ENCODE measurements around the gene RAPGEF1. TPM values are rescaled to one million over a fixed set of nuclear protein-coding genes. Genes with fewer than 3 reads are reported as not detected.
"Not testable (repeated sequence)": the region's sequence is repeated elsewhere in the genome, so short reads cannot be mapped to it uniquely, and the experiment has no call there.

The RAPGEF1 gene
- total RNA-seq, 1 donor from 2014 or later: 168 TPM

DNA sequence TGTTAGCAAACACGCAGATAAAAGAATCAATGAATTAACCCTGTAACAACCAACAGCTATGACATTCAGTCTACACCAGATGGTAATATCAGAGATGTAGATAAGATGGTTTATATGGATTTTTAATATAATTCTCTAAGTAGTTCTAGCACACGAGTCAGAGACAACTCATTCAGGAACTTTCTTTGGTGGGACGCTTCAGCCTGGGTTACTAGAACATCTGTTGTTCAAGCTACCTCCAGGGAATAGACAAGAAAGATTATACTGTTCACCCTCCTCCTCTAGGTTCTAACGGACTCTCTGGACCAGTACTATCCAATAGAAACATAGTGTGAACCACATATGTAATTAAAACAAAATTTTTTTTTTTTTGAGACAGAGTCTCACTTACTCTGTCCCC is 73.8 kb downstream of the RAPGEF1 start:
- Mint-ChIP-seq H3K9me3 (no peaks in the 10 kb centered on the region), H3K36me3 (ENCODE audit: low read depth) (peaks cover 39% of the 10 kb centered on the region), H3K4me1 (ENCODE audit: low read depth) (peaks cover 98% of the 10 kb centered on the region), H3K4me3 (no peak overlapping the region), H3K27me3 (ENCODE audit: insufficient read depth) (no peaks in the 10 kb centered on the region), H3K27ac (peak overlapping the region; percentile 93)
- no peak for DNase-seq (ENCODE audit: low spot score)
- intact Hi-C loops (cut with micrococcal nuclease): loop anchor here (5.0 kb wide), 2 partner anchors 74 to 269 kb away; no protein-coding TSS in a partner anchor

DNA sequence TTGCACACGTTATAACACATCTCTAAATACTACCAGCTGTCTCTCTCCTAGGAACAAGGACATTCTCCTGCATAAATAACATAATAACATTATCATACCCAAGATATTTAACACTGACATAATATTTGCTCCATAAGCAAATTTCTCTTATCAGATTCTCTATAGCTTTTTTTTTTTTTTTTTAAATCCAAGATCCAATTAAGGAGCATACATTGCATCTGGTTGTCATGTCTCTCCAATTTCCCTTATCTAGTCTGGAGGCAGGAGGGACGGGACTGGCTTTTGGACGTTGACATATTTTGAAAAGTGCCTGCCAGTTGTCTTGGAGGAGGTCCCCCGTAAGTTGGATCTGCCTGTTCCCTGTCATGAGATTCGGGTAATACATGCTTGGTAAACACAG is 76.6 kb downstream of the RAPGEF1 start:
- H3K4me3 Mint-ChIP-seq: no peak overlapping the region
- intact Hi-C loops (cut with micrococcal nuclease): no loop called here
- peaks cover 36% of the 10 kb centered on the region for H3K36me3 Mint-ChIP-seq (ENCODE audit: low read depth)

DNA sequence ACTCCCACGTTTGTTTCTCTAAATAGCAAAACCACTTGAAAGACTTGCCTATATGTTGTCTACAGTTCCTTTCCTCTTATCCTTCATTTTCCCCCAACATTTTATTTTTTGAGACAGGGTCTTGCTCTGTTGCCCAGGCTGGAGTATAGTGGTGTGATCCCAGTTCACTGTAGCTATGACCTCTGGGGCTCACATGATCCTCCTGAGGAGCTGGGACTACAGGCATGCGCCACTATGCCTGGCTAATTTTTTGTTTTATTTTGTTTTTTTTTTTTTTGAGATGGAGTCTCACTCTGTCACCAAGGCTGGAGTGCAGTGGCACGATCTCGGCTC is 77.6 kb downstream of the RAPGEF1 start:
- intact Hi-C loops (cut with micrococcal nuclease); DNase-seq (ENCODE audit: low spot score); H3K27me3 Mint-ChIP-seq (ENCODE audit: insufficient read depth); H3K9me3 Mint-ChIP-seq: not testable (repeated sequence)
- H3K4me1 Mint-ChIP-seq (ENCODE audit: low read depth): peaks cover 92% of the 10 kb centered on the region
- peaks cover 36% of the 10 kb centered on the region for H3K36me3 Mint-ChIP-seq (ENCODE audit: low read depth)
- peak overlapping the region; percentile 80 for H3K27ac Mint-ChIP-seq
- H3K4me3 Mint-ChIP-seq: peak overlapping the region; percentile 41

More for the DNA sequence above, 76.6 kb downstream of the RAPGEF1 start:
- DNase-seq (ENCODE audit: low spot score): no peak
- no peaks in the 10 kb centered on the region for H3K9me3 Mint-ChIP-seq
- H3K27ac Mint-ChIP-seq: peak overlapping the region; percentile 80
- no peaks in the 10 kb centered on the region for H3K27me3 Mint-ChIP-seq (ENCODE audit: insufficient read depth)
- H3K4me1 Mint-ChIP-seq (ENCODE audit: low read depth): peaks cover 92% of the 10 kb centered on the region

DNA sequence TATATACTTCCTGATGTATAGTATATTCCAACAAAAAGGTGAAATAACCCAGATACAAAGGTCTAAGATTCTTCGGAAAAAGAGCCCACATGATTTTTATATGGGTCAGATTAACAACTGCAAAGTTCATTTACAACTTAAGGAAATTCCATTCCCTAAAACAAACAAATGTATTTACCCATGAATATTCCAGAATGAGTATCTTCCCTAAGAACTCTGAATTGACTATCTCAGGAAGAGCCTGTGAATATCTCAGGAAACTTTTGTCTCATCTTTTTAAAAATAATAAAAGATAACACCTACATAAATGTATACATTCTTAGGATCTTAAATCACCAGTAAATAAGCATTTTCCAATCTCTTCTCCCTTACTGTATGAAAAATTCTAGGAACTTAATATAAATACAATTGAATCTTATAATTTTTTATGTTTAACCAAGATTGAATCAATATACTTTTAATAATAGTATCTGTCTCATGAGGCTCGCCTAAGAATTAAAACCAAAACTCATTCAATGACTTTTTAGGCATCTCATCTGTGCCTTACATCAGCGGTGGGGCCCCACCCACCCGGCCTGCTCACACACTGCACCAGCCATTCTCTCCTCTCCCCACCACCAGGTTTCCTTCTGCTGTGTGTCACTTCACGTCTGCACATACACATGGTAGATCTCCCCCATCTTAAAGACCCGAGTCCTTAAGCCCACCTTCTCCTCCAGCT is 78.1 kb downstream of the RAPGEF1 start:
- Mint-ChIP-seq H3K36me3 (ENCODE audit: low read depth) (peaks cover 35% of the 10 kb centered on the region), H3K27me3 (ENCODE audit: insufficient read depth) (no peaks in the 10 kb centered on the region), H3K4me1 (ENCODE audit: low read depth) (peaks cover 92% of the 10 kb centered on the region), H3K4me3 (peak overlapping the region; percentile 41), H3K27ac (peak overlapping the region; percentile 80), H3K9me3 (no peaks in the 10 kb centered on the region)
- intact Hi-C loops (cut with micrococcal nuclease): no loop called here
- DNase-seq (ENCODE audit: low spot score): peak; percentile 65

- H3K27ac Mint-ChIP-seq: peak overlapping the region; percentile 62
- H3K9me3 Mint-ChIP-seq: no peaks in the 10 kb centered on the region
- intact Hi-C loops (cut with micrococcal nuclease): no loop called here
- DNase-seq (ENCODE audit: low spot score): no peak
- H3K27me3 Mint-ChIP-seq (ENCODE audit: insufficient read depth): no peaks in the 10 kb centered on the region
- no peak overlapping the region for H3K4me3 Mint-ChIP-seq
- peaks cover 37% of the 10 kb centered on the region for H3K36me3 Mint-ChIP-seq (ENCODE audit: low read depth)
- H3K4me1 Mint-ChIP-seq (ENCODE audit: low read depth): peaks cover 92% of the 10 kb centered on the region
Measured at GRCh38 chr9:131660466-131661405, 79.1 kb downstream of the RAPGEF1 start.

DNA sequence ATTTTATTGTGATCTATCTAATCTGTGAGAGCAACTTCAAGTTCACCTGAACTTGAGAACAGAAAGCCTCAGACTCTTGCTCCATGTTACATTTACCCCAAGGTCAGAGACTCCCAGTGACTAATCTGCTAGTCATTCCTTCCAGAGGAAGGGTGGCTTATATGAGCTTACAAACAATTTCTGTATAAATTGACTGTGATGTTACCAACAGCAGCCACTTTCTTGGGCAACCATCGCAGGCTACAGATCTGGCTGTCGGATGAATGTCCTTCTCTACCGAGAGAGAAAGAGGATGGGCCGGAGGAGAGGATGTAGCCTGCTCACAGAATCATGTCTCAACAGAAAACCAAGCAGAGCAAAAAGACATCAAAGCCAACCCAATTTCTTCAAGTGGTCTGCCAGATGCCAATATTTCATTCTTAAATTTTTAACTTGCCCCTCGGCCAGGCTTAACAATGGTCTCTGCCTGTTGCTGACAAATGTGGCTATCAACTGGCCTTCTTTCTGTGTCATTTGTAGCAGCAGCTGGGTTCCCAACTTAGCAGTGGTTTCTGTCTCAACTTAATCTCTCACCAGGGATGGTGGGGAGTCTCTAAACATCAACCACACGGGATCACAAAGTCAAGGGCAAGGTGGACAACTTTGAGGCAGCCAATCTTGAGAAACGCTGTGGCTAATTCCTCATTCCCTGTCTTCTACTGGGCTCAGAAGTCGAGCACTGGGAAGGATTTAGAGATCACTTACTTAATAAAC is 81.3 kb downstream of the RAPGEF1 start:
- Mint-ChIP-seq H3K9me3 (no peaks in the 10 kb centered on the region), H3K27ac (peak overlapping the region; percentile 100), H3K4me1 (ENCODE audit: low read depth) (peaks cover 91% of the 10 kb centered on the region), H3K36me3 (ENCODE audit: low read depth) (peaks cover 24% of the 10 kb centered on the region), H3K27me3 (ENCODE audit: insufficient read depth) (no peaks in the 10 kb centered on the region), H3K4me3 (peak overlapping the region; percentile 73)
- DNase-seq (ENCODE audit: low spot score): no peak
- intact Hi-C loops (cut with micrococcal nuclease): loop anchor here (1.0 kb wide), 5 partner anchors 10 to 387 kb away; no protein-coding TSS in a partner anchor

GRCh38 chr9:131657940-131658339 is 81.9 kb downstream of the RAPGEF1 start:
- peak overlapping the region; percentile 100 for H3K27ac Mint-ChIP-seq
- no peaks in the 10 kb centered on the region for H3K9me3 Mint-ChIP-seq
- H3K27me3 Mint-ChIP-seq (ENCODE audit: insufficient read depth): no peaks in the 10 kb centered on the region
- peak overlapping the region; percentile 73 for H3K4me3 Mint-ChIP-seq
- peaks cover 91% of the 10 kb centered on the region for H3K4me1 Mint-ChIP-seq (ENCODE audit: low read depth)
- H3K36me3 Mint-ChIP-seq (ENCODE audit: low read depth): peaks cover 20% of the 10 kb centered on the region
- DNase-seq (ENCODE audit: low spot score): no peak
- intact Hi-C loops (cut with micrococcal nuclease): loop anchor here (1.0 kb wide), 5 partner anchors 10 to 387 kb away; no protein-coding TSS in a partner anchor

GRCh38 chr9:131657456-131657855 is 82.4 kb downstream of the RAPGEF1 start:
- intact Hi-C loops (cut with micrococcal nuclease): no loop called here
- H3K27me3 Mint-ChIP-seq (ENCODE audit: insufficient read depth): no peaks in the 10 kb centered on the region
- no peak overlapping the region for H3K4me3 Mint-ChIP-seq
- H3K9me3 Mint-ChIP-seq: no peaks in the 10 kb centered on the region
- H3K36me3 Mint-ChIP-seq (ENCODE audit: low read depth): peaks cover 16% of the 10 kb centered on the region
- no peak for DNase-seq (ENCODE audit: low spot score)
- peaks cover 91% of the 10 kb centered on the region for H3K4me1 Mint-ChIP-seq (ENCODE audit: low read depth)
- H3K27ac Mint-ChIP-seq: peak overlapping the region; percentile 100

DNA sequence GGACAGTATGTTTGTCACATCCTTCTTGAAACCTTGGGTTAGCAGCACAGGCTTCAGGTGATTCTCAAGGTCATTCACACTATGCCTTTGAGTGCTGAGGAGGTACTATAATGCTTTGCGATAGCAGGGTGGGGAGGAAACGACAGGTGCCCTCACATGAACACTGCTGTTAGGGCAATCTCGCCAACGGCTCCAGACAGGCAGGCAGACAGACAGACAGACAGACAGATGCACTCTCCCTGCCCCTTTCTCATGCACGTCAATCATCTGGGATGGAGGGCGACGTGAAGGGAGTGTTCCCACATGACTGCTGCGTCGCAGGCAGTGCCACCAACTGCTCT is 82.9 kb downstream of the RAPGEF1 start:
- H3K36me3 Mint-ChIP-seq (ENCODE audit: low read depth): peaks cover 14% of the 10 kb centered on the region
- no peak for DNase-seq (ENCODE audit: low spot score)
- intact Hi-C loops (cut with micrococcal nuclease): no loop called here

DNA sequence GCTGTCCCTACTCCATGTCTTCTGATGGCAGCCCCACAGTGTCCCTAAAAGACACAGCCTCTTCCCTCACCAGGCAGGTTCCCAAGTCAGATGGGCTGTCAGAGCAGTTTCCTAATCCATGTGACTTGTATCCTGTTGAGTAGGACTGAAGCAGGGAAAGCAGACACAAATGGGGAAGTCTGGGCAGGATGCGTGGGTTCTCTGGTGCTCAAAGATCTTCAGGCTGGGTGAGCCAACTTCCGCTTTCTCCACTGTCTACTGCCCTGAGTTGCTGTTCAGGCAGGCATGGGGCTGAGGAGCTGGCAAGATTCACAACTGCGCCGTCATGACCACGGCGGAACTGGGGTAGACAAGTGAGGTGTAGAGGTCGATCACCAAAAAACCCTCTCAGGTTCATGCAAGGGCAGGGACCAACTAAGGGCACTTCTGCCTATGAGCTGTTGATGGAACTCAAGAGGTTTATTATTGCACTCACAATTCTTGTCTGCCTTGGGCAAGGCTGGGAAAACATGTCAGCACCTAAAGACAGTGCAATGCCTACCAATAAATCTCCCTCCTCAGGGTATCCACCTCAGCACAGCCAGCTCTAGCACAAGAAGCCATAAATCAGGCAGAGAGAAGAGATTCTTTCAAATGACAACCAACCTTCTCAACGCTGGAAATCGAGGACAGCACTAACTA is 83.4 kb downstream of the RAPGEF1 start:
- no peaks in the 10 kb centered on the region for H3K9me3 Mint-ChIP-seq
- intact Hi-C loops (cut with micrococcal nuclease): no loop called here
- DNase-seq (ENCODE audit: low spot score): peak; percentile 58

More for the DNA sequence above, 82.9 kb downstream of the RAPGEF1 start:
- peak overlapping the region; percentile 67 for H3K4me3 Mint-ChIP-seq
- no peaks in the 10 kb centered on the region for H3K9me3 Mint-ChIP-seq
- peak overlapping the region; percentile 100 for H3K27ac Mint-ChIP-seq
- H3K4me1 Mint-ChIP-seq (ENCODE audit: low read depth): peaks cover 90% of the 10 kb centered on the region
- no peaks in the 10 kb centered on the region for H3K27me3 Mint-ChIP-seq (ENCODE audit: insufficient read depth)

GRCh38 chr9:131654369-131654768 is 85.5 kb downstream of the RAPGEF1 start:
- peak overlapping the region; percentile 55 for H3K27ac Mint-ChIP-seq
- intact Hi-C loops (cut with micrococcal nuclease); H3K27me3 Mint-ChIP-seq (ENCODE audit: insufficient read depth); H3K9me3 Mint-ChIP-seq; DNase-seq (ENCODE audit: low spot score); H3K4me3 Mint-ChIP-seq: not testable (repeated sequence)
- H3K36me3 Mint-ChIP-seq (ENCODE audit: low read depth): peaks cover 24% of the 10 kb centered on the region
- peaks cover 94% of the 10 kb centered on the region for H3K4me1 Mint-ChIP-seq (ENCODE audit: low read depth)

More for the DNA sequence above, 83.4 kb downstream of the RAPGEF1 start:
- Mint-ChIP-seq H3K27ac (peak overlapping the region; percentile 100), H3K4me3 (peak overlapping the region; percentile 67), H3K27me3 (ENCODE audit: insufficient read depth) (no peaks in the 10 kb centered on the region), H3K4me1 (ENCODE audit: low read depth) (peaks cover 92% of the 10 kb centered on the region), H3K36me3 (ENCODE audit: low read depth) (peaks cover 13% of the 10 kb centered on the region)

DNA sequence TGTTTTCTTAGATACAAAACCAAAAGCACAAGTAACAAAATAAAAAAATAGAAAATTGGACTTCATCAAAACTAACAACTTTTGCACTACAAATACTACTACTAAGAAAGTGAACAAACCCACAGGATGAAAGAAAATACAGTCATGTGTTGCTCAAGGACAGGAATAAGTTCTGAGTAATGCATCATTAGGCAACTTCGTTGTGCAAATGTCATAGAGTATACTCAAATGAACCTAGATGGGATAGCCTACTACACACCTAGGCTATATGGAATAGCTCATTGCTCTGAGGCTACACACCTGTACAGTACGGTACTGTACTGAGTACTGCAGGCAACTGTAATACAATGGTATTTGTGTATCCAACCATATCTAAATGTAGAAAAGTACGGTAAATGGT is 88.3 kb downstream of the RAPGEF1 start:
- H3K9me3 Mint-ChIP-seq: no peaks in the 10 kb centered on the region
- DNase-seq (ENCODE audit: low spot score): no peak
- H3K27ac Mint-ChIP-seq: peak overlapping the region; percentile 80
- intact Hi-C loops (cut with micrococcal nuclease): loop anchor here (1.0 to 2.0 kb wide), 4 partner anchors 9 to 78 kb away; no protein-coding TSS in a partner anchor
- peak overlapping the region; percentile 28 for H3K4me3 Mint-ChIP-seq
- no peaks in the 10 kb centered on the region for H3K27me3 Mint-ChIP-seq (ENCODE audit: insufficient read depth)
- peaks cover 73% of the 10 kb centered on the region for H3K4me1 Mint-ChIP-seq (ENCODE audit: low read depth)
- H3K36me3 Mint-ChIP-seq (ENCODE audit: low read depth): peaks cover 34% of the 10 kb centered on the region
